Omental fat pad (tissue), 4 donors: ENCODE measurements around the gene VPS13C. TPM values are rescaled to one million over a fixed set of nuclear protein-coding genes. Genes with fewer than 3 reads are reported as not detected.

Source experiments
- ATAC-seq: fragments of 150-250 bp; one replicate; pipeline ENCODE4 v1.9.1; 2016; ENCODE audit warnings: mild to moderate bottlenecking, moderate library complexity; ENCODE audit not compliant: low FRiP score
- DNase-seq: peaks from one replicate; pipeline ENCODE4 v3.0.0-alpha.2; 2019; ENCODE audit warnings: low spot score
- total RNA-seq, 4 donors: library from RNA; depleted of rRNA; stranded (reverse); fragments of >200 nt; gene quantifications; one replicate each; pipeline ENCODE4 v1.1.0, GENCODE V29; 2016
- TF ChIP-seq, protein P1 (sequence below), 3 donors: fragments of 450-650 bp; IDR thresholded peaks; one replicate each; pipeline ENCODE4 v1.5.1; 2016 to 2017; ENCODE audit warnings: antibody characterized with exemption in 3 of 3, mild to moderate bottlenecking in 3 of 3, moderate library complexity in 2 of 3

The VPS13C gene
- total RNA-seq, 4 donors from 2014 or later: 61.6 to 144 (median 75.8) TPM

GRCh38 chr15:62046078-62046743 lies 14.0 kb downstream of the VPS13C start:
- TF ChIP-seq, protein P1, sequence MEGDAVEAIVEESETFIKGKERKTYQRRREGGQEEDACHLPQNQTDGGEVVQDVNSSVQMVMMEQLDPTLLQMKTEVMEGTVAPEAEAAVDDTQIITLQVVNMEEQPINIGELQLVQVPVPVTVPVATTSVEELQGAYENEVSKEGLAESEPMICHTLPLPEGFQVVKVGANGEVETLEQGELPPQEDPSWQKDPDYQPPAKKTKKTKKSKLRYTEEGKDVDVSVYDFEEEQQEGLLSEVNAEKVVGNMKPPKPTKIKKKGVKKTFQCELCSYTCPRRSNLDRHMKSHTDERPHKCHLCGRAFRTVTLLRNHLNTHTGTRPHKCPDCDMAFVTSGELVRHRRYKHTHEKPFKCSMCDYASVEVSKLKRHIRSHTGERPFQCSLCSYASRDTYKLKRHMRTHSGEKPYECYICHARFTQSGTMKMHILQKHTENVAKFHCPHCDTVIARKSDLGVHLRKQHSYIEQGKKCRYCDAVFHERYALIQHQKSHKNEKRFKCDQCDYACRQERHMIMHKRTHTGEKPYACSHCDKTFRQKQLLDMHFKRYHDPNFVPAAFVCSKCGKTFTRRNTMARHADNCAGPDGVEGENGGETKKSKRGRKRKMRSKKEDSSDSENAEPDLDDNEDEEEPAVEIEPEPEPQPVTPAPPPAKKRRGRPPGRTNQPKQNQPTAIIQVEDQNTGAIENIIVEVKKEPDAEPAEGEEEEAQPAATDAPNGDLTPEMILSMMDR (IDR thresholded peaks at IDR 0.05): no peak
- DNase-seq (no peak), ATAC-seq (no peak)

DNA sequence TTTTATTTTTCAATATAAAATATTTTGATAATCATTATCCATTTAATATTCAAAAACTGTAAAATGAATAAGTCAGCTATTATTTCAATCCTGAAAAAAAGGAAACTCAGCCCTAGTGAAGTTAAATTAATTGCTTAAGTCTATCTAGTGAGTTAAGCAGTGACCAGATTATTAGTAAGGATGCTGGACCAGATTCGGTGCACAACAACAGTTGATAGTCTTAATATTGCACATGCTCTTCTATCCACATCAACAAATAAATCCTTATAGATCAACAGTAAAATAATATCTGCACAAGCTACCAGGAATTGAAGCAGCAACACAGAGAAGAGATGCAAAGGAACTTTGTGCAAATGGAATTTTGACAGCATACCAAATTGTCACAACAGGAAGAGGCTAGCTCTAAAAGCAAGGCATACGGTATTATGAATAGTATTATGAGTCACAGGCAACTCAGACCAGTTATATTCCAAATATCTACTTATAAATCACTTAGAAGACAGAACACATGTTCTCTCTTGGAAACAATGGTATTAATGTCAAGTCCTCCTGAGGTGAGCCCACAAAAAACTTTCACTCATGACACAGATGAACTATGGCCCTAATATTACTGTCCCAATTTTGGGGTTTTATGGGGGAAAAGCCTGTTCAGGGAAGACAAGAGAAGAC lies 24.9 kb downstream of the VPS13C start:
- TF ChIP-seq, protein P1 (IDR thresholded peaks at IDR 0.05): no peak
- DNase-seq (no peak), ATAC-seq (no peak)

DNA sequence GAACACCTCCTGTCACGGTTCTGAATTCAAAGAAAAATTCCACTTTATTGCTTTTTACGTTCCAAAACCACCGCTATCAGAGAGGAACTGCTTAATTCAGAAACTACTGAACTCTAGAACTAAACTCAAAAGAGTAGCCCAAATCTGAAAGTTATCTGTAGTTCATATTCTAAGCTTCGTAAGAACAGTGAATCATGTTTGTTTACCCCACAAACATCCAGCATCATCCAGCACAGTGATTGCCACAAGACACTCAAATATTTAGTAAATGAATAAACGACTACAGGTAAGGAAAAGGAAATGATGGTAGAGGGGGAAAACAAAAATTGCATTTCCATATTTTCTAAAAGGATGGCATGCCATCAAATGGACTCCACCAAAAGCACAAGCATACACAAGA lies 32.3 kb downstream of the VPS13C start:
- no peak for ATAC-seq
- TF ChIP-seq, protein P1 (IDR thresholded peaks at IDR 0.05): no peak
- DNase-seq: no peak

GRCh38 chr15:62027263-62027565 lies 33.0 kb downstream of the VPS13C start:
- DNase-seq (no peak), ATAC-seq (no peak)
- TF ChIP-seq, protein P1 (IDR thresholded peaks at IDR 0.05): no peak

DNA sequence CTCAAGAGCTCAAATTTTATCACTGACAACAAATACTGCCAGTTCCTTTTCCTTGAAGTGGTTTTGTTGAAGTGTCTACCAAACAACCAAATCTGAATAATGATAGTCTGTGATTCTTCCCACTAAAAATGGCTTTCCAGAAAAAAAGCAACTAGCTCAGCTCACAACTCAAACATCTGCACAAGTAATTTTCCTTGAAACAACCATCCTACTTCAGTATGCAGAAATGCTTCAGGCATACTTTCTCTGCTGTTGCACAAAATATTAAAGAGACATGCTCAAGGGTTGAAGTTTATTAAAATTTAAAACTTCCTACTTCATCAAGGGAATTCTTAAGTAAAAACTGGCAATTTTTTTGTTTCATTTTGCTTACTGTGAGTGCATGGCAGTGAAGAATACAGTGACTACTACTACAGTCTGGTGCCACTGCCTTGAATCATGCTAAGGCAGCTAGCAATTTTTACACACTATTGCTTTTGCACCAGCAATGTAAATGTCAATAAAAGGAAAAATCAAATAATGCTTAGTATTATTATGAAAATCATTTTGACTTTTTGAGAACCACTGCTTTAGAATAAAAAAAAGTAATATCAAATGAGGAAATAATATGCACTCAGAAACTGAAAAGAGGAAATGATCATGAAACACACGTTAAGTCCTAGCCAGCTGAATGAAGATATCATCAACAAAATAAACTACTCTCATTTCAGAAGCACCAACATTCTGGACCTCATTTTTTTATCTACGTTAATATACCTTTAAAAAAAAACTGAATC lies 33.6 kb downstream of the VPS13C start:
- TF ChIP-seq, protein P1 (IDR thresholded peaks at IDR 0.05): no peak
- DNase-seq (no peak), ATAC-seq (no peak)

- ATAC-seq (no peak), DNase-seq (no peak)
- TF ChIP-seq, protein P1 (IDR thresholded peaks at IDR 0.05): no peak
Measured at GRCh38 chr15:62021991-62022600, 38.2 kb downstream of the VPS13C start.
